ENCODE results near the gene RHO. TPM values are rescaled to one million over a fixed set of nuclear protein-coding genes. Genes with fewer than 3 reads are reported as not detected.
A peak's percentile ranks its signal among the peaks of the same experiment; 100 is the strongest.
"Not testable (repeated sequence)": the region's sequence is repeated elsewhere in the genome, so short reads cannot be mapped to it uniquely, and the experiment has no call there.

The RHO gene
- total RNA-seq, 1 experiment from 2014 or later, result not detected

- peak overlapping the region; percentile 81 for H3K4me2 ChIP-seq (ENCODE audit: low read length)
- no peaks in the 10 kb centered on the region for H3K27me3 ChIP-seq (ENCODE audit: low read length)
- H3K36me3 ChIP-seq (ENCODE audit: low read depth, low read length), result no peaks in the 10 kb centered on the region
- H3K4me3 ChIP-seq (ENCODE audit: low read length), result no peak overlapping the region
- H2AFZ ChIP-seq (ENCODE audit: low read length), result no peak overlapping the region
- ATAC-seq (no peak), DNase-seq (no peak)
- POLR2A ChIA-PET (ENCODE audit: unreplicated experiment), result no interaction called here
- no peaks in the 10 kb centered on the region for H3F3A ChIP-seq (ENCODE audit: low read length, unreplicated experiment)
- H3K9me3 ChIP-seq (ENCODE audit: low read length), result no peaks in the 10 kb centered on the region
- no peaks in the 10 kb centered on the region for H4K20me1 ChIP-seq (ENCODE audit: low read length)
- no peaks in the 10 kb centered on the region for H3K9me2 ChIP-seq (replicated peaks; ENCODE audit: low read length)
- CTCF ChIA-PET, result no interaction called here
- TF ChIP-seq EZH2phosphoT487 (IDR thresholded peaks at IDR 0.05; ENCODE audit: borderline replicate concordance, low read length) (no peak), CTCF (conservative IDR thresholded peaks at IDR 0.05; ENCODE audit: low read depth, low read length) (no peak), EZH2 (IDR thresholded peaks at IDR 0.05; ENCODE audit: low read length, unreplicated experiment) (no peak)
- peak overlapping the region; percentile 99 for H3K27ac ChIP-seq (ENCODE audit: low read length)
- no TSS peak for BruUV-seq (replicated peaks)
- H3K79me2 ChIP-seq (ENCODE audit: low read length), result no peaks in the 10 kb centered on the region
- peak overlapping the region; percentile 79; the same call in 1 of the 2 replicates for H3K9ac ChIP-seq (ENCODE audit: low read length)
- intact Hi-C loops (cut with micrococcal nuclease), result no loop called here
- peaks cover 34% of the 10 kb centered on the region for H3K4me1 ChIP-seq (ENCODE audit: insufficient read depth, low read length)
Observed at GRCh38 chr3:129487183-129487867, 41.1 kb upstream of the RHO start.

- peaks cover 34% of the 10 kb centered on the region for H3K4me1 ChIP-seq (ENCODE audit: insufficient read depth, low read length)
- H3K9me2 ChIP-seq (replicated peaks; ENCODE audit: low read length); CTCF ChIA-PET; DNase-seq; H4K20me1 ChIP-seq (ENCODE audit: low read length); H3K9ac ChIP-seq (ENCODE audit: low read length); H3K9me3 ChIP-seq (ENCODE audit: low read length); H3K36me3 ChIP-seq (ENCODE audit: low read depth, low read length); ATAC-seq; H3K27me3 ChIP-seq (ENCODE audit: low read length); H3K79me2 ChIP-seq (ENCODE audit: low read length); BruUV-seq (replicated peaks); POLR2A ChIA-PET (ENCODE audit: unreplicated experiment); H3F3A ChIP-seq (ENCODE audit: low read length, unreplicated experiment); H3K4me3 ChIP-seq (ENCODE audit: low read length); H3K27ac ChIP-seq (ENCODE audit: low read length); H2AFZ ChIP-seq (ENCODE audit: low read length); intact Hi-C loops (cut with micrococcal nuclease); H3K4me2 ChIP-seq (ENCODE audit: low read length): not testable (repeated sequence)
Observed at GRCh38 chr3:129487868-129488335, 40.5 kb upstream of the RHO start.

- H2AFZ ChIP-seq (ENCODE audit: low read length); H3K27me3 ChIP-seq (ENCODE audit: low read length); POLR2A ChIA-PET (ENCODE audit: unreplicated experiment); H3K4me3 ChIP-seq (ENCODE audit: low read length); H3K36me3 ChIP-seq (ENCODE audit: low read depth, low read length); H3K9me2 ChIP-seq (replicated peaks; ENCODE audit: low read length); BruUV-seq (replicated peaks); H3K27ac ChIP-seq (ENCODE audit: low read length); intact Hi-C loops (cut with micrococcal nuclease); H3K79me2 ChIP-seq (ENCODE audit: low read length); H3K9ac ChIP-seq (ENCODE audit: low read length); DNase-seq; H4K20me1 ChIP-seq (ENCODE audit: low read length); H3K4me2 ChIP-seq (ENCODE audit: low read length); H3K9me3 ChIP-seq (ENCODE audit: low read length); H3F3A ChIP-seq (ENCODE audit: low read length, unreplicated experiment); ATAC-seq: not testable (repeated sequence)
- peaks cover 36% of the 10 kb centered on the region for H3K4me1 ChIP-seq (ENCODE audit: insufficient read depth, low read length)
- CTCF ChIA-PET, result interaction anchor here (0.6 to 1.2 kb wide), 2 partner anchors 13 to 106 kb away, joined by 3 read pairs; no protein-coding TSS in a partner anchor
Observed at GRCh38 chr3:129489258-129489657, 39.2 kb upstream of the RHO start.

Measured in PC-3 (cell line).